ENCODE measurements around the gene PLEKHA7.
A peak's percentile ranks its signal among the peaks of the same experiment; 100 is the strongest.
"Not testable (repeated sequence)": the region's sequence is repeated elsewhere in the genome, so short reads cannot be mapped to it uniquely, and the experiment has no call there.

The PLEKHA7 gene

GRCh38 chr11:16973338-16973964, 40.8 kb downstream of the PLEKHA7 start:
- no peak for DNase-seq

DNA sequence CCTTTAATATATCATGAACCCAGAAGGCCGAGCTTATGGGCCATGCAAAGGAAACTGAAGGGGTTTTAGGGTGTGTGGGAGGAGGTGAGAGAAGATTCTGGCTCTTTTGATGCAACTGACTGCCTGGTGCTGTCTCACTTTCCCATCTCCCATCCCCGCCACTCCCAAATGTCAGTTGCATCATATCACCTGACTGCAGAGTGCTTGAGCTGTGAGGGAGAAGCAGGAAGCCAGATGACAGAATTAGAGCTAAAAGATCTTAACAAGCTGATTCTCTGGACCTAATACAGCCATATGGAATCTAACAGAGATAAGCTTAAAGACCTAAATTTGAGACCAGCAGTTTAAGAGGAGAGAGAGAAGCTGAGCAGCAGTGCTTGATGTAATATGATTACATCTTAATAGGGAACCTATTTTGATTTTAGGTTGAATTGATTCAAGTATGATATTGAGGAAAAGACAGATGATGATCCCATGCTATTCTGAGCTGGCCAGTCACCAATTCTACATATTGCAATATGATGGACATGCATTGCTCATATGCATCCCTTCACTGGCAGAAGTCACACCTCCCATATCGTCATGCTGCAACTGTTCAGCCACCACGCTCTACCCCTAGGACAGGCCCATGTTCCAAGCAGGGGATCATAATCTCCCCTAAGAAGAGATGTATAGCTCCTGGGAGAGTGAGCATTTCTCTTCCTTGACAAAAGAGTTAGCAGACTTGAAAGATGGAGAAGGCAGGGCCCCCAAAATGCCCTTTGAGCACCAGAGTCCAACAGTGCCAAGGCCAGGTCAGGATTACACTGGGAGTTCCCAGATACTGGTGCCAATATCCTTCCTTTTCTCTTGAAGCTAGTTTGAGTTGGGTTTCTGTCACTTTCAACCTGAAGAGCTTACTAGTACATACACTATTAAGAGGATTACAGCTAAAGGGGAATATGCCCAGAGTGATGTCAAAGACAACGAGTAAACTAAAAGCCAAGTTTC, 44.9 kb downstream of the PLEKHA7 start:
- DNase-seq = peak; percentile 43

- DNase-seq = no peak
Measured at GRCh38 chr11:16968196-16968595, 46.0 kb downstream of the PLEKHA7 start.

GRCh38 chr11:16966930-16967671, 47.1 kb downstream of the PLEKHA7 start:
- no peak for DNase-seq

DNA sequence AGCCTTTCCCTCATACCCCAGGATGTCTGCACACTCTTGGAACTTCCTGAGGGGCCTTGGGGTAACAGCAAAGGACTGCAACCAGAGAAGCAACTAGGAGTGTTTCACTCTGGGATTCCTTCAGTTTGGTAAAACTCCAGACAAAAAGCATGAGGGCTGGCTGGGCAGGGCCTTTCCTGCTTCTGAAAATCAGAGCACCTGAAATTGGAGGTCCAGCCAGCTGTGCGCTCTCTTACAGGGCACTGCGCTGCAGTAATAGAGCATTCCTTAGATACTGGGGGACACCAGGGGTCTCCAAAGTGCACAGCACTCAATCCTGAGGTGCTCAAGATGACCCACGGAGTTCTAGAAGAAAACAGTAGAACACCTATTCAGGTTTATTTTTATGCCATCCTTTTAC, 49.7 kb downstream of the PLEKHA7 start:
- DNase-seq = no peak

DNA sequence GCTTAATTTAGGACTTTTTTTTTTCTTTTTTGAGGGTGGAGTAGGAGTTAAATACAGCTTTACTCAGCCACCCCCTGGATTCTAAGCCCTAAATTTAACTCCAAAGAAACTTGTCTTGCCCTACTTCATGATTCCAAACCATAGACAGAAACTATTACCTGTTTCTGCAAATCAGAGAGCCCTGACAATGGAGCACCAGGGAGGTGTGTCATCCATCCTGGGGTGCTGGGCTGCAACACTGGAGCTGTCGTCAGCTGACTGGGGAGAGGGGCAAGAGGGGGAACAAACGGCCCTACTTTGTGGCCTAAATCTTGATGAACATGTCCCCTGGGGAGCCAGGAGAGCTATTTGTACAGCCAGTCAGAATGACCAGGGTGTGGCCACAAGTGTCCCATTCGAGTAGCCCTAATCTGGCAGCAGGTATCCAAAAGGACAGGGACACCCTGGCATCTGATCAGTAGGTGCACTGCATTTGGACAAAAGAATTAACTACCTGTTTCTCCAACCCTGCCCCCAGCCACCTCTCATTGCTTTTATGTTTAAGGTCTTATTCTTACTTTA, 50.8 kb downstream of the PLEKHA7 start:
- no peak for DNase-seq

GRCh38 chr11:16962589-16962988, 51.6 kb downstream of the PLEKHA7 start:
- DNase-seq = not testable (repeated sequence)

DNA sequence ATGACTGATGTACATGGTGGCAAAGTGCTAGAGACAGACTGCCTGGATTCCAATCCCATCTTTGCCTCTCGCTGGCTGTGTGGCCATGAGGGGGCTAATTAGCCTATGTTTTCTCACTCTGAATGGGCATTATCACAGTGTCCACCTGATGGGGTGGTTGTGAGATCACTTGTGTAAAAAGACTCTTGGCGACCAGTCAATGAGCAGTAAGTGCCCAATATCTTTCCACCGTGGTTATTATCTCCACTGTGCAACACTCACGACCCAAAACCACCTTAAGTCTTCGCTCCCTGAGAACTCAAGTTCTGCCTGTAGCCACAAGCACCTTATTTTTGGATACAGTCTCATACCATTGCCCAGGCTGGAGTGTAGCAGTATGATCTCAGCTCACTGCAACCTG, 52.1 kb downstream of the PLEKHA7 start:
- no peak for DNase-seq

DNA sequence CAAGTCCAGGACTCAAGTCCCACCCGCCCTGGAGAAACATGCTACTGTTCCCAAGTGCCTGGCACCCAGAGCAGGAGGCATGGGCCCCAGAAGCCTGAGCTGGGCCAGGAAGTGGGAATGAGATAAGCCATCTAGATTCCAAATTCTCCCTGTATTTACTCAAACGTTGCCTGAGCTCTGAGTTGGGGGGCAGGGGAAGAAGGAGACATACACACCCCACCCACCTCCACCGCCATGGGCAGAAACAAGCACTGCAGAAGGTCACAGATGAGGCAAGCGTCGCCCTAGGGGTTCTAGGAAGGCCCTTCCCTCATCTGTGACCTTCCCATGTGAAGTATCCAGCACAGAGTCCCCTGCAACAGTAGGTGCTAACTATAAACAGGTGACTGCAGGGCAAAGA, 54.0 kb downstream of the PLEKHA7 start:
- DNase-seq = no peak

DNA sequence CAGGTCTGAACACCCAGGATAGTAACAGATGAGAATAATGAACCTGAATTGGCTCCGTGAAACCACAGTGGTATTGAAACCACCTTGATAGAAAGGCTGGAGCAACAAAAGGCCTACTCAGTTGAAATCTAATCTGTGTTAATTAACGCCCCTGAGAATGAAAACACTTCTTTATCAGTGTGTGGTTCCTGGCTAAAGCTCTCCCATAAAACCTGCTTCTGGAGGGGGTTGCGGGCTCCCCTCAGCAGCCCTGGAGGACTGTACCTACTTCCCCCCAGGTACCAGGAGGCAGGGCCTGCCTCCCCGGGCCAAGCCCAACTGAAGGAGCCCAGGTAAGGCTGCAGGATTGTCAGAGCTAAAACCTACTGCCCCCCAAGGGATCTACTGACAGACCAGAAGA, 54.6 kb downstream of the PLEKHA7 start:
- no peak for DNase-seq

- no peak for DNase-seq
Measured at GRCh38 chr11:16958833-16959232, 55.4 kb downstream of the PLEKHA7 start.

DNA sequence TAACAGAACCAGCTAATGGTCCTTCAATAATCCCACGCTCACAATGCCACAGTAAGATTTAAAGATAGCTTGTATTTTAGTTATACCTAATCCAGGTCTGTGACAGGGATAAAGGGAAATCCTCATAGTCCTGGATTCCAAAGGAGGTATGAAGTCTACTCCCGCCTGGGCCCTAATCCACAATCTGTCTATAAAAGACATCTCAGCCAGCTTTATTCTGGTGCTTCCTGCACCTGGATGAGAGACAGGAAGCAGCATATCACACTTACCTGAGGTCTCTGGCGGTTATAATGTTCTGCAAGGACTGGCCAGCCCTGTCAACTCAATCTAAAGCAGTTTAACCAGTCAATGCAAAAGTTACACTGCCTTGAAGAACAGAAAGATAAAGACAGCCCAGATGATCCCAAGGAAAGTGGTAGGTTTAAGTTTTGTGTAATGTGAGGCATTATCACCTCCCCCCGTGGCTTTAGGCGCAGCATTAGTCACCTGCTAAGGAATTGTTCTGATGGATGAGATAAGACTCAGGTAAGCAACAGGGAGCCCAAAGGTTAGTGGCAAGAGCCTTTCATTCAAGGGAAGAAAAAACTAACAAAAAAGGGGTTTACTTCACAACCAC, 57.6 kb downstream of the PLEKHA7 start:
- no peak for DNase-seq

GRCh38 chr11:16953663-16954062, 60.6 kb downstream of the PLEKHA7 start:
- no peak for DNase-seq

DNA sequence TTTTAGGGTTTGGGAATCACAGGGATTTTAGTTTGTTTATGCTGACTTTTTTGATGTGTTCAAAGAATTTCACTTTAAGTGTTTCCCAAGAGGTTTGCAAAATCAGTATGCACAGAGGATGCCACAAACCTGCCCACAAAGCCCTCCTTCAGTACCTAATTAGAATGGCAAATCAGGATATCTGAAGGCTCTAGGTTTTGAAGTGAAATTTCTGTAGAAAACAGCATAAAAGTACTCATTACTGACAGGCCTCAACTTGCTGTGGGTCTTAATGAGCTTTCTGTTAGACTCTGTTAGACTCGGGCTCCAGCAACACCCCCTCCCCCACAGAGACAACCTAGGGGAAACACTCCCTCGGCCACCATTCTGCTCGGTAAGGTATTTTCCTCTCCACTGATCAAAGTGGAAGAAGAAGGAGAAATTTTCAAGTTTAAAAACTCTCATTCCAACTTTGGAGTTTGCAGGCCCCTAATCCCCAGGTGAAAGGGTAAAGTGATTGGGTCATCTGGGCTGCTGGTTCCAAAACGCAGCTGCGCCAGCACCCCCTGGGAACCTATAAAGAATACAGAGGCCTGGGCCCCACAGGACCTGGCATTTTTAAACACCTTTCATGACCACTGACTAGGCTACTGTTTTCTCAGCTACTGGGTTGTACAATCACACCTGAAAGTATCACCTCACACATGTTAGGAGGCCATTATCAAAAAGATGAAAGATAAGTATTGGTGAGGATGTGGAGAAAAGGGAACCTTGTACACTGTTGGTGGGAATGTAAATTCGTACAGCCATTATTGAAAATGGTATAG, 67.5 kb downstream of the PLEKHA7 start:
- DNase-seq = no peak

- peak; percentile 63 for DNase-seq
Measured at GRCh38 chr11:16945671-16946469, 68.3 kb downstream of the PLEKHA7 start.

GRCh38 chr11:16942911-16943310, 71.3 kb downstream of the PLEKHA7 start:
- no peak for DNase-seq

GRCh38 chr11:16942342-16942741, 71.9 kb downstream of the PLEKHA7 start:
- DNase-seq = no peak

- no peak for DNase-seq
Measured at GRCh38 chr11:16941935-16942334, 72.3 kb downstream of the PLEKHA7 start.

GRCh38 chr11:16938061-16938460, 76.2 kb downstream of the PLEKHA7 start:
- DNase-seq = no peak

DNA sequence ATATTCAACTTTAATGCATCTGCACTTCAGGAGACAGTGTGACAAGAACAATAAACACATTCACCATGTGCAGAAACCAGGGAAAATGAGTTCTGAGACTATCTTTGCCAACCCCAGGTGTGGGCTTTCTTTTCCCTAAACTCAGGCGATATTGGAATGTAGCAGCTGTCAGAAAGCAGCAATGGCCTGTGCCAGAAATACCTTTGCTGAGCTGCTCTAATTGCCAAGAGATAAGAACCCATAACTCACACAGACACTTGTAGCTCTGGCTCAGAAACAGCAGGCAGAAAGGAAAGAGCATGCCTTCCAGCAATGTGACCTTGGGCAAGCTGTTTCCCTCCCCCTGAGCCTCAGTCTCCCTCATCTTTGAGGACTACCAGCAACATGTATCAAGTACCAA, 77.6 kb downstream of the PLEKHA7 start:
- no peak for DNase-seq

All from suppressor macrophage treated with lipopolysaccharide for 4 hours (primary cell).